Activated naive CD4-positive, alpha-beta T cell treated with anti-CD3 and anti-CD28 coated beads, Interleukin-2, amount 50 U/mL, for 72 hours (primary cell): ENCODE results near the gene NUTM2D. TPM values are rescaled to one million over a fixed set of nuclear protein-coding genes. Genes with fewer than 3 reads are reported as not detected.
A peak's percentile ranks its signal among the peaks of the same experiment; 100 is the strongest.
"Not testable (repeated sequence)": the region's sequence is repeated elsewhere in the genome, so short reads cannot be mapped to it uniquely, and the experiment has no call there.

Source experiments
- ATAC-seq, 2 donors: fragments of 150-1000 bp; cut with Tn5 transposase; 2 replicates each; pipeline ENCODE4 v1.10.0; 2021; ENCODE audit warnings: mild to moderate bottlenecking in 2 of 2, moderate library complexity in 2 of 2
- DNase-seq, 2 donors: peaks; one replicate each; pipeline ENCODE4 v3.0.0; 2021 to 2022; ENCODE audit warnings: low spot score in 2 of 2
- H3K27ac Mint-ChIP-seq, 2 donors: one replicate each; pipeline ENCODE4 v1.8.0; 2022; ENCODE audit warnings: mild to moderate bottlenecking in 2 of 2, mixed read lengths in 2 of 2
- H3K36me3 Mint-ChIP-seq, 2 donors: one replicate each; pipeline ENCODE4 v1.8.0; 2022; ENCODE audit warnings: mixed read lengths in 2 of 2
- H3K9me3 Mint-ChIP-seq, 2 donors: one replicate each; pipeline ENCODE4 v1.8.0; 2022; ENCODE audit warnings: mixed read lengths in 2 of 2
- total RNA-seq, 2 donors: library from RNA; stranded (reverse); gene quantifications; one replicate each; pipeline ENCODE4 v1.2.3, GENCODE V29; 2022

NUTM2D gene, protein sequence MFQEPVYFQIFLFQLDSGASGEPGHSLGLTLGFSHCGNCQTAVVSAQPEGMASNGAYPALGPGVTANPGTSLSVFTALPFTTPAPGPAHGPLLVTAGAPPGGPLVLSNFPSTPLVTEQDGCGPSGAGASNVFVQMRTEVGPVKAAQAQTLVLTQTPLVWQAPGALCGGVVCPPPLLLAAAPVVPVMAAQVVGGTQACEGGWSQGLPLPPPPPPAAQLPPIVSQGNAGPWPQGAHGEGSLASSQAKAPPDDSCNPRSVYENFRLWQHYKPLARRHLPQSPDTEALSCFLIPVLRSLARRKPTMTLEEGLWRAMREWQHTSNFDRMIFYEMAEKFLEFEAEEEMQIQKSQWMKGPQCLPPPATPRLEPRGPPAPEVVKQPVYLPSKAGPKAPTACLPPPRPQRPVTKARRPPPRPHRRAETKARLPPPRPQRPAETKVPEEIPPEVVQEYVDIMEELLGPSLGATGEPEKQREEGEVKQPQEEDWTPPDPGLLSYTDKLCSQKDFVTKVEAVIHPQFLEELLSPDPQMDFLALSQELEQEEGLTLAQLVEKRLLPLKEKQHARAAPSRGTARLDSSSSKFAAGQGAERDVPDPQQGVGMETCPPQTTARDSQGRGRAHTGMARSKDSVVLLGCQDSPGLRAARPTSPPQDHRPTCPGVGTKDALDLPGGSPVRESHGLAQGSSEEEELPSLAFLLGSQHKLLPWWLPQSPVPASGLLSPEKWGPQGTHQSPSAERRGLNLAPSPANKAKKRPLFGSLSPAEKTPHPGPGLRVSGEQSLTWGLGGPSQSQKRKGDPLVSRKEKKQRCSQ
- 1 to 10 TPM in 1 of 2 donors, under 1 TPM in 1; 0.20 to 1.4 TPM for total RNA-seq

DNA sequence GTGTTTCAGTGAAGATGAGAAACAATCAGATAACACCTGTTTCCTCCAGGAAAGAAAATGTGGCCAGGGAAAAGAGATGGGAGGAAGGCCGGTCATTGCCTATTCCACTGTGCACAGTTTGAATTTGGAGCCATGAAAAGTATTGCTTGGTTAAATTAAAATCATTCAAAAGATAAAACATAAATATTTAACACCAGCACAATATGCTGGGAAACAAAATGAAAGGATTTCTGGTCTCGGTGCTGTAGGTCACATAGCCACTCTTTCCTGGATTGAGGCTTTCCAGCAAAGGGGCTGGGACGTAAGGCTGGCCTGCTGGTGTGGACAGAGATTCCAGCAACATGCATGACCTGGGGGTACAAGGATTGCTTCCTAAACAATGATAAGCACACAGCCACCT is at the start of gene NUTM2D:
TSS of gene NUTM2D (plus strand) at position 301 of the 400 bp plus-strand sequence. CDS start 522 bp downstream, outside the sequence.
- not testable (repeated sequence) for H3K9me3 Mint-ChIP-seq, ATAC-seq, H3K36me3 Mint-ChIP-seq, H3K27ac Mint-ChIP-seq, DNase-seq

DNA sequence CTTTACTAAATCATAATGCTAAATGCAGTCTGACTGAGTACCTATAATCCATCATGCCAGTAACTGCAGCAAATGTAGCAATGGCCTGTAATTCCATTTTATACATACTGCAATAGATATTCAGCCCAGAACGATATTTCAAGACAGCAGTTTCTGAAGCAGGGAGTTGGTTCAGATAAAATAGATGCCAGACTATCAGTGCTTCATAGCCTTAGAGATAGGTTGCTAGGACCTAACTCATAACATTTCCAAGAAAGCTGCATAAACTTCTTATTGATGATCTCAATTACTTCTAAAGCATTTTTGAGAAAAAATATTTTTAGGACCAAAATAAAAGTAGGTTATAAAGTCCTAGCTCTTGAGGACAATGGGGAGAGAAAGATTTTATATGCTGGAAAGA is 48.8 kb upstream of the NUTM2D start:
- ATAC-seq, H3K36me3 Mint-ChIP-seq, H3K9me3 Mint-ChIP-seq, DNase-seq, H3K27ac Mint-ChIP-seq: not testable (repeated sequence)

GRCh38 chr10:87309657-87310056 is 47.9 kb upstream of the NUTM2D start:
- DNase-seq, H3K9me3 Mint-ChIP-seq, ATAC-seq, H3K36me3 Mint-ChIP-seq, H3K27ac Mint-ChIP-seq: not testable (repeated sequence)

DNA sequence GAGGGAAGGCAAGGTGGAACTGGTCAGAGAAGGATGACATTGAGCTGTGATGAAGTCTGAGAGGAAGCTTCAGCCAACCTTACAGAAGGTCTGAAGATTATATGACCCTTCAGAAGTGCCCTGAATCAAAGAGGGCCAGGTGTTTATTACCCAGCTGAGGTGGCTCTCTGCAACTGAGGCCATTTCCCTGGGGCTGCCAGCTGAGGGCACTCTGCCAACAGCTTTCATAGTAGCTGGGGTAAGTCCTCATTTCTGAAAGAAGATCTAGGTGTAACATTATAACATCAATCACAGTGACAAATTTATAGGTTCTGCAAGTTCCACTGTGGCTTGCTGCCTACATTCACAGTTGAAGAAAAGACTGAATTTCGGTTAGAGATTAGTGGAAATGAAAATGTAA is 46.0 kb upstream of the NUTM2D start:
- H3K36me3 Mint-ChIP-seq, H3K9me3 Mint-ChIP-seq, H3K27ac Mint-ChIP-seq, DNase-seq: not testable (repeated sequence)
- peak in 1 of 2 donors; percentile 61 for ATAC-seq

GRCh38 chr10:87313649-87314359 is 43.7 kb upstream of the NUTM2D start:
- H3K36me3 Mint-ChIP-seq, H3K9me3 Mint-ChIP-seq, DNase-seq: not testable (repeated sequence)

GRCh38 chr10:87314360-87314973 is 43.1 kb upstream of the NUTM2D start:
- H3K27ac Mint-ChIP-seq, H3K36me3 Mint-ChIP-seq, ATAC-seq, H3K9me3 Mint-ChIP-seq, DNase-seq: not testable (repeated sequence)

More at GRCh38 chr10:87313649-87314359, 43.7 kb upstream of the NUTM2D start:
- not testable (repeated sequence) for H3K27ac Mint-ChIP-seq, ATAC-seq

- not testable (repeated sequence) for H3K27ac Mint-ChIP-seq, H3K9me3 Mint-ChIP-seq, DNase-seq, H3K36me3 Mint-ChIP-seq
- peak; percentile 79 to 95 for ATAC-seq
Measured at GRCh38 chr10:87321505-87321904, 36.0 kb upstream of the NUTM2D start.

GRCh38 chr10:87324559-87324958 is 33.0 kb upstream of the NUTM2D start:
- H3K27ac Mint-ChIP-seq, H3K36me3 Mint-ChIP-seq, H3K9me3 Mint-ChIP-seq, DNase-seq, ATAC-seq: not testable (repeated sequence)

DNA sequence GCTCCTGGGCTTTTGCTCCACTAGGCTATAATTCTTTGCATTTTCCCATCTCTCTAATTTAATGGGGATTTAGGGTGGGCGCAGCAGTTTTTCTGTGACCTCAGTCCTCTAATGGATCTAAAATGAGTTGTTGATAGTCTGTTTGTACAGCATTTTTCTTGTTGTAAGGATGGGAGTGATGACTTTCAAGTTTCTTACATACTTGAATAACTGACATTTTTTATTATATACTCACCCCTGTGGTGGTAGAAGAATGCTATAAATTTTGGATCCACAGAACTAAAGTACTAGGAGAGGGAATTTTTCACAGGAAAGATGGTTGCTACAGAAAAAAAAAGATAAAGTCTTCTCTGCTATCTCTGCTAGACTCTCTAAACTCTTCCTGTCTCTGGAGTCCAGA is 29.6 kb upstream of the NUTM2D start:
- H3K27ac Mint-ChIP-seq, H3K9me3 Mint-ChIP-seq, DNase-seq, H3K36me3 Mint-ChIP-seq, ATAC-seq: not testable (repeated sequence)

DNA sequence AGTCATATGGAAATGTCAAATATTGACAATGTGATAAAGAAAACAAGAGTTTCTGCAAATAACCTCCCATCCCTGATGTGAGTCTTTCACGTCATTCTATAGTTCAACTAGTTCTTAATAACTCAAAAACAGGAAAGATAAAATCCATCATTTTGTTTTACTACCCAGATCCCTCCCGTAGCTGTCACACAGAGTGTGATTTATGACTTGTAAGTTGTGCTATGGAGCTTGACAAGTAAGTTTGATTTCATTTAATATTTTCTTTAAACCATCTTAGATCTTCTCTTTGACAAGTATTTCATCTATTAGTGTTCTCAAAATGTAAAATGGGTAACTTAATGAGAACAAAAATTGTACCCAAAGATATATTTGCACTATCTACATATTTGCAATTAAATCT is 28.4 kb upstream of the NUTM2D start:
- not testable (repeated sequence) for DNase-seq, H3K27ac Mint-ChIP-seq, H3K9me3 Mint-ChIP-seq, ATAC-seq, H3K36me3 Mint-ChIP-seq

DNA sequence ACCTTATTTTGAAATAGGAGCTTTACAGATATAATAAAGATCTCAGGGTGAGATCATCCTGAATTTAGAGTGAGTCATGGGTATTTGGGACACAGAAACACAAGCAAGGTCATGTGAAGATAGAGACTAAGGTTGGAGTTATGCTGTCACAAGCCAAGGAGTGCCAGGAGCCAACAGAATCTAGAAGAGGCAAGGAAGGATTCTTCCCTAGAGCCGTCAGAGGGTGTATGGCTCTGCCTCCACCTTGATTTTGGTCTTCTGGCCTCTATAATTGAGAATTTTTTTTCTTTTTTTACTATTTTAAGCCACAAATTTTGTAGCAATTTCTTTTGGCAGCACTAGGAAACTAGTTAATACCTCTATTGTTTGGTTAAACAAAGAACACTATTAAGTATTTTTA is 24.9 kb upstream of the NUTM2D start:
- not testable (repeated sequence) for H3K36me3 Mint-ChIP-seq, H3K9me3 Mint-ChIP-seq, DNase-seq, ATAC-seq, H3K27ac Mint-ChIP-seq

DNA sequence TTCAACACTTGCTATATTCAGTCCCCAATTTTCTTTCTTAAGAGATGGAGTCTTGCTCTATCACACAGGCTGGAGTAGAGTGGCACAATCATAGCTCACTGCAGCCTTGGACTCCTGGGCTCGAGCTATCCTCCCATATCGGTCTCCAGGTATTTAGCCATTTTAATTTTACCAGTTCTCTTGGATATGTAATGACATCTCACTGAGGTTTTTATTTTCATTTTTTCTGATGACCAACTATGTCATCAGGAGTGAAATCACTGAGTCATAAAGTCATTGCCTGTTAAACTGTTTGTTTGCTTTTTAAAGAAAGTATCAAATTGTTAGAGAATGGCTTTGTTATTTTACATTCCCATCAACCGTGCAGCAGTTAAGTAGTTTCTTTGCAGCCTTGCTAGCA is 17.1 kb upstream of the NUTM2D start:
- not testable (repeated sequence) for DNase-seq, H3K36me3 Mint-ChIP-seq, H3K9me3 Mint-ChIP-seq, H3K27ac Mint-ChIP-seq, ATAC-seq

DNA sequence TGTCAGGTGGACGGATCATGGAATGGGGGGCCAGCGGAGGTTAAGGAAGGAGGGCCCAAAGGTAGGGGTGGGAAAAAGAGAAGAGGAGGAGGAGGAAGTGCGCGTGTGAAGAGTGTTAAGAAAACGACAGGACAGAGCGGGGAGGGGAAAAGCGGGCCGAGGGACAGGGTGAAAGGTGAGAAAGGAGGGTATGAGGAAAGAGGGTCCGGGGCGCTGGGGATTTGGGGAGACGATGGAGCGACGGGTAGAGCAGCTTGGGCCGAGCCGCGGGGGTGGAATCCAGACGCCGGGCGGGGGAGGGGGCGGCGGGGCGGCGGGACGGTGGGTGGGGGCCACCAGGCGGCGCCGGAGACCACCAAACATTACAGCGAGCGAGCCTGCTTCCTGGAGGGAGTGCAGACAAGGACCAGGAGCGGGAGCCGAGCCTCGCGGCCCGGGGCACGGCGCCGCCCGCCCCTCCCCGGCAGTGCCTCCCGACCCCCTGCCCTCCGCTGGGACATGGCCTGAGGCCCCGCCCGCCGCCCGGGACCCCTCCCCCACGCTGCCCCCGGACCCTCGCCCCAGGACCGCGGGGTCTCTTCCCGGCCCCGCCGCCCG is 15.9 kb upstream of the NUTM2D start:
- ATAC-seq, result peak; percentile 2 to 5
- peak overlapping the region; percentile 82 for H3K27ac Mint-ChIP-seq
- not testable (repeated sequence) for H3K36me3 Mint-ChIP-seq, DNase-seq, H3K9me3 Mint-ChIP-seq

DNA sequence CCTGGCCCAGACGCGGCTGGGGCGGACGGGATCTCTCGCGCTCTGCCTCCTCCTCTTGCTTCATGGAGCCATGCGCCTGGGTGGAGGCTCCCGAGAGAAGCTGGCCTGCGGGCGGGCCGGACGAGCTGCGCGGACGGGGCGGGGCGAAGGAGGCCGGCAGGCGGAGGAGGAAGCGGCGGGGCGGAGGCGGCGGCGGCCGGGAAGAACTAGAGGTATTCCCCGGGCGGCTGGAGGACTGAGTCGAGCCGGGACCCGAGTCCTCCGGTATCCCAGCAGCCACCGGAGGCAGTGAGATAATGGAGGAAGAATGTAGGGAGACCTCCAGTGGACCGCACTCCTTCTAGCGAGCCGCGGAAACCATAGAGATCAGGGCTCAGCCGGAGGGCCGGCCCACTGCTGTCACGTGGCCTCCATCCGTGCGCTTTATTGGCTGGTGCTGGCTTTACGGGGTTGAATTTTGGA is 15.3 kb upstream of the NUTM2D start:
- DNase-seq, result peak; percentile 70 to 82
- not testable (repeated sequence) for H3K9me3 Mint-ChIP-seq, H3K36me3 Mint-ChIP-seq
- peak; percentile 91 for ATAC-seq
- H3K27ac Mint-ChIP-seq, result peak overlapping the region; percentile 82 to 90

GRCh38 chr10:87342711-87343258 is 14.8 kb upstream of the NUTM2D start:
- DNase-seq (peak; percentile 81 to 83), ATAC-seq (peak; percentile 73 to 85)
- not testable (repeated sequence) for H3K36me3 Mint-ChIP-seq, H3K9me3 Mint-ChIP-seq
- peak overlapping the region; percentile 82 to 90 for H3K27ac Mint-ChIP-seq

DNA sequence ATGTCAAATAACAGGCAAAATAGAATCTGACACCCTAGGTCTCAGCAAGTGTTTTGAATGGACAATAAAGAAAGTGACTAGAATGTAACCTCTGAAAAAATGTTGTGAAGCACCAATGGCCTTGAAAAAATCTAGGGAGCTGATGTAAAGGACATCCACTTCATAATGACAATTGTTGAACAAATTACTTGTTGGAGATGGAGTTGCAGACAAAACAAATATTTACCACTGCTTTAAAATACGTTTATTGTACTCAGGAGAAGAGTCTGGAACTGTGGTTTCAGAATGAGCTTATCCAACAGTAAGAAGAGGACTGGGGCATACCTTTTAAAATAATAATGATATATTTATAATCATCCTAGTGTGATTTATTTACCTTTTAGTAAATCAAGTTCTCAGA is 11.8 kb upstream of the NUTM2D start:
- not testable (repeated sequence) for H3K27ac Mint-ChIP-seq, H3K36me3 Mint-ChIP-seq, H3K9me3 Mint-ChIP-seq, DNase-seq, ATAC-seq
